ENCODE data around the gene KPNA6. TPM values are rescaled to one million over a fixed set of nuclear protein-coding genes. Genes with fewer than 3 reads are reported as not detected.
A peak's percentile ranks its signal among the peaks of the same experiment; 100 is the strongest.

Gene KPNA6
- total and polyA plus RNA-seq, 9 of the 15 experiments (the other 6 are each of a cell fraction or from before 2014, with no cell fraction given), result 20.1 to 54.6 (median 32.2) TPM

- TF ChIP-seq, protein P1, sequence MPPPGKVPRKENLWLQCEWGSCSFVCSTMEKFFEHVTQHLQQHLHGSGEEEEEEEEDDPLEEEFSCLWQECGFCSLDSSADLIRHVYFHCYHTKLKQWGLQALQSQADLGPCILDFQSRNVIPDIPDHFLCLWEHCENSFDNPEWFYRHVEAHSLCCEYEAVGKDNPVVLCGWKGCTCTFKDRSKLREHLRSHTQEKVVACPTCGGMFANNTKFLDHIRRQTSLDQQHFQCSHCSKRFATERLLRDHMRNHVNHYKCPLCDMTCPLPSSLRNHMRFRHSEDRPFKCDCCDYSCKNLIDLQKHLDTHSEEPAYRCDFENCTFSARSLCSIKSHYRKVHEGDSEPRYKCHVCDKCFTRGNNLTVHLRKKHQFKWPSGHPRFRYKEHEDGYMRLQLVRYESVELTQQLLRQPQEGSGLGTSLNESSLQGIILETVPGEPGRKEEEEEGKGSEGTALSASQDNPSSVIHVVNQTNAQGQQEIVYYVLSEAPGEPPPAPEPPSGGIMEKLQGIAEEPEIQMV (tag; conservative IDR thresholded peaks at IDR 0.05; ENCODE audit: low read depth), result no peak
- TF ChIP-seq TOE1 (IDR thresholded peaks at IDR 0.05; ENCODE audit: borderline replicate concordance) (no peak), TOE1 (CRISPR knock-in tag; IDR thresholded peaks at IDR 0.05; ENCODE audit: borderline replicate concordance, low read depth) (no peak), FIP1L1 (IDR thresholded peaks at IDR 0.05; ENCODE audit: low read depth, low read length, poor library complexity, severe bottlenecking) (no peak), FOSL1 (tag; conservative IDR thresholded peaks at IDR 0.05) (no peak), ZNF77 (CRISPR knock-in tag; IDR thresholded peaks at IDR 0.05) (no peak), ZNF282 (CRISPR knock-in tag; IDR thresholded peaks at IDR 0.05) (no peak), GATAD2A (IDR thresholded peaks at IDR 0.05) (no peak), ZNF551 (CRISPR knock-in tag; IDR thresholded peaks at IDR 0.05) (no peak), ZNF655 (CRISPR knock-in tag; IDR thresholded peaks at IDR 0.05) (no peak), RBM39 (optimal IDR thresholded peaks at IDR 0.05; ENCODE audit: low read depth, low read length) (no peak), FOXJ3 (CRISPR knock-in tag; IDR thresholded peaks at IDR 0.05) (no peak), ZBTB43 (CRISPR knock-in tag; IDR thresholded peaks at IDR 0.05) (no peak), ARHGAP35 (IDR thresholded peaks at IDR 0.05; ENCODE audit: partially characterized antibody) (no peak), HOMEZ (CRISPR knock-in tag; IDR thresholded peaks at IDR 0.05) (no peak), ZNF717 (CRISPR knock-in tag; IDR thresholded peaks at IDR 0.05) (no peak), ZNF224 (CRISPR knock-in tag; IDR thresholded peaks at IDR 0.05) (0 out of 2 replicates have a peak, but pooled peaks have one; percentile 28), E2F6 (IDR thresholded peaks at IDR 0.05; ENCODE audit: borderline replicate concordance in 1 of 2, extremely low read depth in 1 of 2, insufficient read depth in 1 of 2, insufficient read length in 1 of 2, low read depth in 1 of 2, low read length in 1 of 2, poor library complexity in 1 of 2, severe bottlenecking in 1 of 2) (peak in 1 of 2 experiments; percentile 46), POLR2AphosphoS2 (IDR thresholded peaks at IDR 0.05; ENCODE audit: low read length) (peak; percentile 37; the same call in 1 of the 2 replicates), JUN (IDR thresholded peaks at IDR 0.05; ENCODE audit: borderline replicate concordance, low read depth, low read length) (no peak), JUN (CRISPR knock-in tag; IDR thresholded peaks at IDR 0.05; ENCODE audit: borderline replicate concordance) (no peak)
Measured at GRCh38 chr1:32201011-32201855, 93.4 kb downstream of the KPNA6 start (continued).
